Upper lobe of right lung (tissue), 1 donor: ENCODE data around the gene PKDCC. TPM values are rescaled to one million over a fixed set of nuclear protein-coding genes. Genes with fewer than 3 reads are reported as not detected.

Experiments used
- ATAC-seq: fragments of 200-7000 bp; cut with Tn5 transposase; one replicate; pipeline ENCODE4 v1.9.1; 2020; ENCODE audit warnings: mild to moderate bottlenecking, moderate library complexity
- DNase-seq: peaks from one replicate; pipeline ENCODE4 v3.0.0-alpha.2; 2020
- H3K27ac ChIP-seq: fragments of 200-600 bp; one replicate; pipeline ENCODE4 v1.8.0; 2022
- H3K27me3 ChIP-seq: fragments of 200-600 bp; one replicate; pipeline ENCODE4 v1.8.0; 2022; ENCODE audit warnings: mild to moderate bottlenecking
- H3K36me3 ChIP-seq: fragments of 200-600 bp; one replicate; pipeline ENCODE4 v1.8.0; 2022
- H3K4me1 ChIP-seq: fragments of 200-600 bp; one replicate; pipeline ENCODE4 v1.8.0; 2022
- H3K4me3 ChIP-seq: fragments of 200-600 bp; one replicate; pipeline ENCODE4 v1.8.0; 2022; ENCODE audit warnings: mild to moderate bottlenecking
- H3K9me3 ChIP-seq: fragments of 200-600 bp; one replicate; pipeline ENCODE4 v1.8.0; 2022
- CTCF ChIP-seq: fragments of 200-600 bp; IDR thresholded peaks from one replicate; pipeline ENCODE4 v1.8.0; 2022; ENCODE audit warnings: antibody characterized with exemption
- intact Hi-C: fragments of 100-400 bp; cut with DNase I; formaldehyde crosslinking; loops from one replicate; pipeline ENCODE4 v1.11.0; 2022
- total RNA-seq: library from RNA; stranded (reverse); fragmentation: NEBNext Ultra II Directional; extraction: Animal tissue kit (Norgen Biotek cat#: 25700); gene quantifications from one replicate; pipeline ENCODE4 v1.2.1, GENCODE V29; 2021
- donor health status: DM: no; HTN: yes; CAD: no; lungs with severe emphysema.

The PKDCC gene
- total RNA-seq, 1 donor from 2014 or later = 65.5 TPM

- ATAC-seq (no peak), DNase-seq (peak; percentile 25)
- Histone ChIP-seq H3K9me3 (no peaks in the 10 kb centered on the region), H3K36me3 (no peaks in the 10 kb centered on the region), H3K4me3 (no peak overlapping the region), H3K4me1 (no peaks in the 10 kb centered on the region), H3K27ac (no peak overlapping the region), H3K27me3 (no peaks in the 10 kb centered on the region)
- intact Hi-C loops = no loop called here
- TF ChIP-seq CTCF = no peak
Measured at GRCh38 chr2:42028571-42029148, 19.2 kb upstream of the PKDCC start.

GRCh38 chr2:42029171-42029570 is 18.6 kb upstream of the PKDCC start:
- intact Hi-C loops = no loop called here
- no peak overlapping the region for H3K27ac ChIP-seq
- TF ChIP-seq CTCF = no peak
- no peak overlapping the region for H3K4me3 ChIP-seq
- no peaks in the 10 kb centered on the region for H3K9me3 ChIP-seq
- no peaks in the 10 kb centered on the region for H3K4me1 ChIP-seq
- DNase-seq (no peak), ATAC-seq (no peak)
- H3K27me3 ChIP-seq = no peaks in the 10 kb centered on the region
- H3K36me3 ChIP-seq = no peaks in the 10 kb centered on the region

GRCh38 chr2:42029639-42030199 is 18.1 kb upstream of the PKDCC start:
- DNase-seq = peak; percentile 29
- intact Hi-C loops = no loop called here
- Histone ChIP-seq H3K36me3 (no peaks in the 10 kb centered on the region), H3K4me1 (no peaks in the 10 kb centered on the region), H3K27ac (no peak overlapping the region), H3K27me3 (no peaks in the 10 kb centered on the region), H3K4me3 (no peak overlapping the region), H3K9me3 (no peaks in the 10 kb centered on the region)
- TF ChIP-seq CTCF = no peak
- no peak for ATAC-seq

- intact Hi-C loops = no loop called here
- H3K9me3 ChIP-seq = no peaks in the 10 kb centered on the region
Measured at GRCh38 chr2:42030200-42030759, 17.5 kb upstream of the PKDCC start.

GRCh38 chr2:42030829-42031228 is 17.0 kb upstream of the PKDCC start:
- DNase-seq (no peak), ATAC-seq (no peak)
- H3K36me3 ChIP-seq = no peaks in the 10 kb centered on the region
- H3K27me3 ChIP-seq = no peaks in the 10 kb centered on the region
- TF ChIP-seq CTCF = no peak
- no peaks in the 10 kb centered on the region for H3K9me3 ChIP-seq
- no peak overlapping the region for H3K4me3 ChIP-seq
- intact Hi-C loops = no loop called here
- no peaks in the 10 kb centered on the region for H3K4me1 ChIP-seq
- no peak overlapping the region for H3K27ac ChIP-seq

More at GRCh38 chr2:42030200-42030759, 17.5 kb upstream of the PKDCC start:
- Histone ChIP-seq H3K27me3 (no peaks in the 10 kb centered on the region), H3K27ac (no peak overlapping the region), H3K36me3 (no peaks in the 10 kb centered on the region), H3K4me3 (no peak overlapping the region), H3K4me1 (no peaks in the 10 kb centered on the region)
- no peak for TF ChIP-seq CTCF
- ATAC-seq (no peak), DNase-seq (peak; percentile 37)
